Coronary artery (tissue), 2 donors: ENCODE data around the gene NCS1.

Experiments used
- DNase-seq: peaks from one replicate; pipeline ENCODE4 v3.0.0-alpha.2; 2017; ENCODE audit warnings: low spot score
- H3K27ac ChIP-seq, 2 donors: fragments of 200-600 bp; sonication (generic); one replicate each; pipeline ENCODE4 v1.5.1; 2016 to 2019
- H3K4me3 ChIP-seq: fragments of 200-600 bp; sonication (generic); 2 replicates; pipeline ENCODE4 v1.5.1; 2016; ENCODE audit warnings: mild to moderate bottlenecking, moderate library complexity
- CTCF ChIP-seq: fragments of 200-600 bp; sonication (generic); IDR thresholded peaks from one replicate; pipeline ENCODE4 v1.5.1; 2019; ENCODE audit warnings: antibody characterized with exemption

The NCS1 gene

GRCh38 chr9:130219661-130220096 lies 47.5 kb downstream of the NCS1 start:
- H3K4me3 ChIP-seq = no peak overlapping the region
- TF ChIP-seq CTCF = no peak
- H3K27ac ChIP-seq = no peak overlapping the region
- no peak for DNase-seq

- Histone ChIP-seq H3K27ac (no peak overlapping the region), H3K4me3 (no peak overlapping the region)
- no peak for DNase-seq
- TF ChIP-seq CTCF = no peak
Observed at GRCh38 chr9:130220352-130220751, 48.1 kb downstream of the NCS1 start.

GRCh38 chr9:130222833-130223232 lies 50.6 kb downstream of the NCS1 start:
- Histone ChIP-seq H3K4me3 (no peak overlapping the region), H3K27ac (no peak overlapping the region)
- no peak for TF ChIP-seq CTCF
- DNase-seq = no peak

GRCh38 chr9:130225071-130225470 lies 52.9 kb downstream of the NCS1 start:
- H3K27ac ChIP-seq = no peak overlapping the region
- TF ChIP-seq CTCF = no peak
- no peak for DNase-seq
- no peak overlapping the region for H3K4me3 ChIP-seq

- DNase-seq = no peak
- no peak for TF ChIP-seq CTCF
- Histone ChIP-seq H3K27ac (no peak overlapping the region), H3K4me3 (no peak overlapping the region)
Observed at GRCh38 chr9:130225586-130225985, 53.4 kb downstream of the NCS1 start.

GRCh38 chr9:130226112-130226511 lies 53.9 kb downstream of the NCS1 start:
- Histone ChIP-seq H3K4me3 (no peak overlapping the region), H3K27ac (no peak overlapping the region)
- no peak for DNase-seq
- TF ChIP-seq CTCF = no peak

- Histone ChIP-seq H3K4me3 (no peak overlapping the region), H3K27ac (no peak overlapping the region)
- DNase-seq = no peak
- TF ChIP-seq CTCF = no peak
Observed at GRCh38 chr9:130227833-130228232, 55.6 kb downstream of the NCS1 start.
